ENCODE measurements around the gene SERINC4. TPM values are rescaled to one million over a fixed set of nuclear protein-coding genes. Genes with fewer than 3 reads are reported as not detected.
A peak's percentile ranks its signal among the peaks of the same experiment; 100 is the strongest.

SERINC4 gene
- total RNA-seq, 1 donor from 2014 or later, result not detected

DNA sequence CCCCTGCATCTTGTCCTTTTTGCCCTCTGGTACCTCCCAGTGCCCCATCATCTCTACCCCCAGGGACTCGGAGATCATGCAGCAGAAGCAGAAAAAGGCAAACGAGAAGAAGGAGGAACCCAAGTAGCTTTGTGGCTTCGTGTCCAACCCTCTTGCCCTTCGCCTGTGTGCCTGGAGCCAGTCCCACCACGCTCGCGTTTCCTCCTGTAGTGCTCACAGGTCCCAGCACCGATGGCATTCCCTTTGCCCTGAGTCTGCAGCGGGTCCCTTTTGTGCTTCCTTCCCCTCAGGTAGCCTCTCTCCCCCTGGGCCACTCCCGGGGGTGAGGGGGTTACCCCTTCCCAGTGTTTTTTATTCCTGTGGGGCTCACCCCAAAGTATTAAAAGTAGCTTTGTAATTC is 6.4 kb downstream of the SERINC4 start:
- H3K27ac Mint-ChIP-seq (ENCODE audit: unreplicated experiment), result peak overlapping the region; percentile 99
- no peaks in the 10 kb centered on the region for H3K9me3 Mint-ChIP-seq (ENCODE audit: unreplicated experiment)
- H3K4me3 Mint-ChIP-seq (ENCODE audit: unreplicated experiment), result peak overlapping the region; percentile 97
- DNase-seq (ENCODE audit: extremely low spot score, unreplicated experiment), result no peak
- H3K27me3 Mint-ChIP-seq (ENCODE audit: unreplicated experiment), result no peaks in the 10 kb centered on the region
- peaks cover 26% of the 10 kb centered on the region for H3K36me3 Mint-ChIP-seq (ENCODE audit: unreplicated experiment)
- H3K4me1 Mint-ChIP-seq (ENCODE audit: unreplicated experiment), result peaks cover 47% of the 10 kb centered on the region
- no peak for TF ChIP-seq CTCF (IDR thresholded peaks at IDR 0.05)

- Mint-ChIP-seq H3K27ac (ENCODE audit: unreplicated experiment) (peak overlapping the region; percentile 99), H3K9me3 (ENCODE audit: unreplicated experiment) (no peaks in the 10 kb centered on the region), H3K4me1 (ENCODE audit: unreplicated experiment) (peaks cover 43% of the 10 kb centered on the region), H3K27me3 (ENCODE audit: unreplicated experiment) (no peaks in the 10 kb centered on the region), H3K4me3 (ENCODE audit: unreplicated experiment) (peak overlapping the region; percentile 97), H3K36me3 (ENCODE audit: unreplicated experiment) (peaks cover 22% of the 10 kb centered on the region)
- no peak for DNase-seq (ENCODE audit: extremely low spot score, unreplicated experiment)
- peak; percentile 12 for TF ChIP-seq CTCF (IDR thresholded peaks at IDR 0.05)
These were observed 7.1 kb downstream of the SERINC4 start for GRCh38 chr15:43792761-43793476.

GRCh38 chr15:43791993-43792760 is 7.8 kb downstream of the SERINC4 start, which contains the start of gene SERF2:
Gene SERF2 (plus strand): TSS chr15:43792320. CDS start chr15:43792377, 57 bp downstream.
- Mint-ChIP-seq H3K4me3 (ENCODE audit: unreplicated experiment) (peak within 1 kb of the TSS; percentile 97), H3K27ac (ENCODE audit: unreplicated experiment) (peak within 1 kb of the TSS; percentile 99), H3K27me3 (ENCODE audit: unreplicated experiment) (no peaks in the 10 kb centered on the region), H3K36me3 (ENCODE audit: unreplicated experiment) (peaks cover 22% of the 10 kb centered on the region), H3K9me3 (ENCODE audit: unreplicated experiment) (no peaks in the 10 kb centered on the region), H3K4me1 (ENCODE audit: unreplicated experiment) (peaks cover 39% of the 10 kb centered on the region)
- TF ChIP-seq CTCF (IDR thresholded peaks at IDR 0.05), result no peak
- DNase-seq (ENCODE audit: extremely low spot score, unreplicated experiment), result peak; percentile 100

- Mint-ChIP-seq H3K36me3 (ENCODE audit: unreplicated experiment) (peaks cover 11% of the 10 kb centered on the region), H3K4me3 (ENCODE audit: unreplicated experiment) (no peak overlapping the region), H3K27me3 (ENCODE audit: unreplicated experiment) (no peaks in the 10 kb centered on the region), H3K4me1 (ENCODE audit: unreplicated experiment) (peaks cover 19% of the 10 kb centered on the region), H3K27ac (ENCODE audit: unreplicated experiment) (no peak overlapping the region), H3K9me3 (ENCODE audit: unreplicated experiment) (no peaks in the 10 kb centered on the region)
- TF ChIP-seq CTCF (IDR thresholded peaks at IDR 0.05), result no peak
- DNase-seq (ENCODE audit: extremely low spot score, unreplicated experiment), result no peak
These were observed 10.6 kb downstream of the SERINC4 start for GRCh38 chr15:43789409-43789808.

- no peak for DNase-seq (ENCODE audit: extremely low spot score, unreplicated experiment)
- H3K9me3 Mint-ChIP-seq (ENCODE audit: unreplicated experiment), result no peaks in the 10 kb centered on the region
- H3K36me3 Mint-ChIP-seq (ENCODE audit: unreplicated experiment), result no peaks in the 10 kb centered on the region
- H3K27me3 Mint-ChIP-seq (ENCODE audit: unreplicated experiment), result no peaks in the 10 kb centered on the region
- TF ChIP-seq CTCF (IDR thresholded peaks at IDR 0.05), result no peak
- H3K4me1 Mint-ChIP-seq (ENCODE audit: unreplicated experiment), result peaks cover 15% of the 10 kb centered on the region
- H3K27ac Mint-ChIP-seq (ENCODE audit: unreplicated experiment), result no peak overlapping the region
- H3K4me3 Mint-ChIP-seq (ENCODE audit: unreplicated experiment), result no peak overlapping the region
These were observed 21.0 kb downstream of the SERINC4 start for GRCh38 chr15:43779016-43779415.

All from osteocyte (in vitro differentiated cells).